Neural progenitor cell (in vitro differentiated cells): Measurements from ENCODE around the gene ERC2. TPM values are rescaled to one million over a fixed set of nuclear protein-coding genes. Genes with fewer than 3 reads are reported as not detected.

Experiments
- DNase-seq: peaks from one replicate; pipeline ENCODE4 v3.0.0-alpha.2; 2016; ENCODE audit warnings: low spot score
- H2AFZ ChIP-seq: fragments of 200-600 bp; sonication (generic); replicated peaks from 2 replicates; pipeline ENCODE4 v1.6.1; 2016; ENCODE audit warnings: antibody characterized with exemption
- H3F3A ChIP-seq: fragments of 200-600 bp; sonication (generic); 2 replicates; pipeline ENCODE4 v1.6.1; 2016; ENCODE audit warnings: antibody characterized with exemption, low read depth
- H3K27ac ChIP-seq: fragments of 200-600 bp; sonication (generic); 2 replicates; pipeline ENCODE4 v1.5.1; 2016; ENCODE audit warnings: mild to moderate bottlenecking
- H3K27me3 ChIP-seq: fragments of 200-600 bp; sonication (generic); 2 replicates; pipeline ENCODE4 v1.6.1; 2016; ENCODE audit warnings: mild to moderate bottlenecking, moderate library complexity
- H3K36me3 ChIP-seq: fragments of 200-600 bp; sonication (generic); 2 replicates; pipeline ENCODE4 v1.5.1; 2016
- H3K4me1 ChIP-seq: fragments of 200-600 bp; sonication (generic); 2 replicates; pipeline ENCODE4 v1.6.1; 2016; ENCODE audit warnings: mixed run types
- H3K4me2 ChIP-seq: fragments of 200-600 bp; sonication (generic); 2 replicates; pipeline ENCODE4 v1.6.1; 2016
- H3K4me3 ChIP-seq: fragments of 200-600 bp; sonication (generic); 2 replicates; pipeline ENCODE4 v1.5.1; 2016
- H3K79me2 ChIP-seq: fragments of 200-600 bp; sonication (generic); 2 replicates; pipeline ENCODE4 v1.6.1; 2016; ENCODE audit warnings: low read depth
- H3K9ac ChIP-seq: fragments of 200-600 bp; sonication (generic); 2 replicates; pipeline ENCODE4 v1.6.1; 2016
- H3K9me3 ChIP-seq: fragments of 200-600 bp; sonication (generic); 2 replicates; pipeline ENCODE4 v1.5.1; 2016; ENCODE audit warnings: low read depth
- H4K20me1 ChIP-seq: fragments of 200-600 bp; sonication (generic); 2 replicates; pipeline ENCODE4 v1.6.1; 2016; ENCODE audit warnings: low read depth
- H3K27ac Mint-ChIP-seq: 3 replicates; pipeline ENCODE4 v1.8.0; 2021; ENCODE audit warnings: mixed read lengths
- H3K27me3 Mint-ChIP-seq: 2 replicates; pipeline ENCODE4 v1.8.0; 2022; ENCODE audit warnings: low read depth, mild to moderate bottlenecking, inconsistent platforms, moderate library complexity, mixed read lengths; ENCODE audit not compliant: insufficient read depth
- H3K36me3 Mint-ChIP-seq: 3 replicates; pipeline ENCODE4 v1.8.0; 2021; ENCODE audit warnings: mixed read lengths
- H3K4me1 Mint-ChIP-seq: 3 replicates; pipeline ENCODE4 v1.8.0; 2021; ENCODE audit warnings: mixed read lengths
- H3K4me3 Mint-ChIP-seq: 3 replicates; pipeline ENCODE4 v1.8.0; 2021; ENCODE audit warnings: mild to moderate bottlenecking, moderate library complexity, mixed read lengths
- H3K9me3 Mint-ChIP-seq: 3 replicates; pipeline ENCODE4 v1.8.0; 2020; ENCODE audit warnings: mixed read lengths
- EZH2 ChIP-seq: fragments of 200-600 bp; sonication (generic); IDR thresholded peaks from 2 replicates; pipeline ENCODE4 v1.6.1; 2017; ENCODE audit warnings: antibody characterized with exemption, mild to moderate bottlenecking, moderate library complexity
- EZH2phosphoT487 ChIP-seq: fragments of 200-600 bp; sonication (generic); IDR thresholded peaks from 2 replicates; pipeline ENCODE4 v1.6.1; 2017; ENCODE audit warnings: antibody characterized with exemption
- total RNA-seq: library from RNA; depleted of rRNA; stranded (reverse); fragments of >200 nt; gene quantifications from 2 replicates; pipeline ENCODE4 v1.2.3, GENCODE V29; 2015; ENCODE audit warnings: low replicate concordance
- TF ChIP-seq, protein P1 (sequence below): fragments of 200-600 bp; sonication (generic); IDR thresholded peaks from 2 replicates; pipeline ENCODE4 v1.5.1; 2017; ENCODE audit warnings: antibody characterized with exemption, mild to moderate bottlenecking

ERC2 gene
- total RNA-seq, 1 donor from 2014 or later, result 24.8 TPM

DNA sequence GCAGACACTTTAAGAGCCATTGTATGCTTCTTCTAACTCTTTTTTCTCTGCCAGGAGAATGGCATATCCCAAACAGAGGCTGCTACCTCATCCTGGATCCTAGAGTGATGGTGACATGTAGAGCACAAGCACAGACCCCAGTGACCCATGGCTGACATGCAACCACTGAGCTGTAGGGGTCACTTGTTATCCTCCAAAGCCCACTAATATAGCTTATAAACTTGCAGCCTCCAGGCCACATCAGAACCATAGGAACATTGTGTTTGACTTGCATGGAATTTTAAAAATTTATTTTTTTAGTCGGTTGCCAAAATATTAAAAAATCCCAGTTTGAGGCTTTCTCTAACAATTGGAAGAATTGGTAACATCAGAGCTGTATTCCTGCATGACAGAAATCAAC is 698.2 kb downstream of the ERC2 start:
- Histone ChIP-seq H3F3A (no peaks in the 10 kb centered on the region), H3K36me3 (no peaks in the 10 kb centered on the region), H3K4me3 (no peak overlapping the region), H3K4me2 (no peak overlapping the region), H3K27ac (no peak overlapping the region), H3K27me3 (no peaks in the 10 kb centered on the region), H3K4me1 (peaks cover 4% of the 10 kb centered on the region), H3K9ac (no peak overlapping the region), H4K20me1 (no peaks in the 10 kb centered on the region), H2AFZ (no peak overlapping the region), H3K79me2 (no peaks in the 10 kb centered on the region), H3K9me3 (no peaks in the 10 kb centered on the region)
- Mint-ChIP-seq H3K27me3 (peaks cover 2% of the 10 kb centered on the region), H3K4me1 (peaks cover 8% of the 10 kb centered on the region), H3K27ac (no peak overlapping the region), H3K9me3 (no peaks in the 10 kb centered on the region), H3K36me3 (no peaks in the 10 kb centered on the region), H3K4me3 (no peak overlapping the region)
- no peak for TF ChIP-seq EZH2phosphoT487
- TF ChIP-seq EZH2, result no peak
- TF ChIP-seq, protein P1, sequence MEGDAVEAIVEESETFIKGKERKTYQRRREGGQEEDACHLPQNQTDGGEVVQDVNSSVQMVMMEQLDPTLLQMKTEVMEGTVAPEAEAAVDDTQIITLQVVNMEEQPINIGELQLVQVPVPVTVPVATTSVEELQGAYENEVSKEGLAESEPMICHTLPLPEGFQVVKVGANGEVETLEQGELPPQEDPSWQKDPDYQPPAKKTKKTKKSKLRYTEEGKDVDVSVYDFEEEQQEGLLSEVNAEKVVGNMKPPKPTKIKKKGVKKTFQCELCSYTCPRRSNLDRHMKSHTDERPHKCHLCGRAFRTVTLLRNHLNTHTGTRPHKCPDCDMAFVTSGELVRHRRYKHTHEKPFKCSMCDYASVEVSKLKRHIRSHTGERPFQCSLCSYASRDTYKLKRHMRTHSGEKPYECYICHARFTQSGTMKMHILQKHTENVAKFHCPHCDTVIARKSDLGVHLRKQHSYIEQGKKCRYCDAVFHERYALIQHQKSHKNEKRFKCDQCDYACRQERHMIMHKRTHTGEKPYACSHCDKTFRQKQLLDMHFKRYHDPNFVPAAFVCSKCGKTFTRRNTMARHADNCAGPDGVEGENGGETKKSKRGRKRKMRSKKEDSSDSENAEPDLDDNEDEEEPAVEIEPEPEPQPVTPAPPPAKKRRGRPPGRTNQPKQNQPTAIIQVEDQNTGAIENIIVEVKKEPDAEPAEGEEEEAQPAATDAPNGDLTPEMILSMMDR, result no peak
- no peak for DNase-seq

DNA sequence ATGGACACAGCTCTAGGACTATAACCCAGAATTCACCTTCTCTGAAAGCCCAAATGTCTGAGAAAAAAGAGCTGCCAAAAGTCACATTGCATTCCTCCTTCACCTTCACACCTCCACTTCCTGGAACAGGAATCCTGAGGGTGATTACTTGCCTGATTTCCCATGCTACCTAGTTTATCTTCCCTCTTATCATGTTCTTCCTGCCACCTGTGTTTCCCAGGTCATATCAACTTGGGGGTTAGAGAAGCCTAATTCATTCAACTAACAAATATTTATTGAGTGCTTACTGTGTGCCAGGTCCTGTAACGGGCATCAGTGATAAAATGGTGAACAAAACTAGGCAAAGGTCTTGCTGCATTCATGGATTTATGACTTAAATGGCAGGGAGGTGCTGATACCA is 701.5 kb downstream of the ERC2 start:
- H3K27ac ChIP-seq, result no peak overlapping the region
- no peak overlapping the region for H3K9ac ChIP-seq
- H3K9me3 Mint-ChIP-seq, result no peaks in the 10 kb centered on the region
- H4K20me1 ChIP-seq, result no peaks in the 10 kb centered on the region
- no peak overlapping the region for H3K4me3 Mint-ChIP-seq
- H3K4me3 ChIP-seq, result no peak overlapping the region
- no peak overlapping the region for H3K27ac Mint-ChIP-seq
- peaks cover 2% of the 10 kb centered on the region for H3K27me3 Mint-ChIP-seq
- no peaks in the 10 kb centered on the region for H3F3A ChIP-seq
- DNase-seq, result no peak
- TF ChIP-seq EZH2 (no peak), EZH2phosphoT487 (no peak)
- TF ChIP-seq, protein P1, result no peak
- no peaks in the 10 kb centered on the region for H3K36me3 ChIP-seq
- no peak overlapping the region for H2AFZ ChIP-seq
- H3K36me3 Mint-ChIP-seq, result no peaks in the 10 kb centered on the region
- no peak overlapping the region for H3K4me2 ChIP-seq
- H3K27me3 ChIP-seq, result no peaks in the 10 kb centered on the region
- H3K4me1 Mint-ChIP-seq, result no peaks in the 10 kb centered on the region
- H3K79me2 ChIP-seq, result no peaks in the 10 kb centered on the region
- no peaks in the 10 kb centered on the region for H3K9me3 ChIP-seq
- no peaks in the 10 kb centered on the region for H3K4me1 ChIP-seq

DNA sequence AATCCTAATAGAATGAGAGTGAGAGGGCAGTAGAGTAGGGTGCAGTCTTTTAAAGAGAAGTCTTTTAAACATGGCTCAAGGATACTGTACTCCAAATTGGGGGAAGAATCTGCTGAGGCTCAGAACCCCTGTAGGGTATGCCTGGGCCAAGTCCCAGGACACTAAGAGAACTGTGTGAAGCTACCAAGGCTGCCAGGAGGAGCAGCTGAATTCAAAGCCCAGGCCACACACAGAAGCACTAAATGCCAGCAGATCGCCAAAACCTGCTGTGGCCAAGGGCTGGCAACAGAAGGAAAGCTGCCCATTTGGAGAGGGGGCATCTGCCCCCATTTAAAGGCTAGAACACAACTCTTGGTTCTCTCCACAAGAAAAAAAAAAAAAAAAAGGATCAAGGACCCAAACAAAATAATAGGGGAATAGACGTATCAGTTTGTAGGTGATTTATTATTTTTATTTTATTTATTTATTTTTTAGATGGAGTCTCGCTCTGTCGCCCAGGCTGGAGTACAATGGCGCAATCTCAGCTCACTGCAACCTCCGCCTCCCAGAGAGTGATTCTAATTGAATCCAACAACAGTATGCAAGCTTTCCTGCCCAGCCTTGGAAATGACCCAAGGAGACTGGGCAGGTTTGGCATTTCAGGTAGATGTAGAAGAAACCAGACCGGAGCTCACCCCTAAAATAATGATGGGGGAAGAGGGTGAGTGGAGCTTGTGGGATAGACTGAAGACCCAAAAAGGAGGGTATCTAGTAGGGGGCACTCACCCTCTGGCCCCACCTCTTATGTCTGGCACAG is 702.2 kb downstream of the ERC2 start:
- Histone ChIP-seq H3K9me3 (no peaks in the 10 kb centered on the region), H3K4me2 (no peak overlapping the region), H3K4me3 (no peak overlapping the region), H3K9ac (no peak overlapping the region), H3K27me3 (no peaks in the 10 kb centered on the region), H3K36me3 (no peaks in the 10 kb centered on the region), H3K4me1 (no peaks in the 10 kb centered on the region), H4K20me1 (no peaks in the 10 kb centered on the region), H3F3A (no peaks in the 10 kb centered on the region), H3K27ac (no peak overlapping the region), H2AFZ (no peak overlapping the region), H3K79me2 (no peaks in the 10 kb centered on the region)
- TF ChIP-seq EZH2 (no peak), EZH2phosphoT487 (no peak)
- TF ChIP-seq, protein P1, result no peak
- Mint-ChIP-seq H3K4me1 (no peaks in the 10 kb centered on the region), H3K9me3 (no peaks in the 10 kb centered on the region), H3K27ac (no peak overlapping the region), H3K4me3 (no peak overlapping the region), H3K27me3 (peaks cover 2% of the 10 kb centered on the region), H3K36me3 (no peaks in the 10 kb centered on the region)
- DNase-seq, result no peak
